Right lung (tissue), 5 donors: ENCODE data around the gene TGFB1I1. TPM values are rescaled to one million over a fixed set of nuclear protein-coding genes. Genes with fewer than 3 reads are reported as not detected.
"Not testable (repeated sequence)": the region's sequence is repeated elsewhere in the genome, so short reads cannot be mapped to it uniquely, and the experiment has no call there.

Experiments used
- DNase-seq, 2 donors: peaks; one replicate each; pipeline ENCODE4 v3.0.0-alpha.2; 2013
- polyA plus RNA-seq, 5 donors: library from polyadenylated mRNA; unstranded; fragments of 120-200 nt; gene quantifications; one replicate each; pipeline versions ENCODE4 v1.2.1 to v1.2.3, GENCODE V29; 2013; ENCODE audit warnings: inconsistent platforms in 1 of 5, low replicate concordance in 1 of 5; ENCODE audit not compliant: insufficient read length in 5 of 5, insufficient read depth in 1 of 5

Gene TGFB1I1
- polyA plus RNA-seq, 5 donors: 52.7 to 90.0 (median 64.1) TPM

DNA sequence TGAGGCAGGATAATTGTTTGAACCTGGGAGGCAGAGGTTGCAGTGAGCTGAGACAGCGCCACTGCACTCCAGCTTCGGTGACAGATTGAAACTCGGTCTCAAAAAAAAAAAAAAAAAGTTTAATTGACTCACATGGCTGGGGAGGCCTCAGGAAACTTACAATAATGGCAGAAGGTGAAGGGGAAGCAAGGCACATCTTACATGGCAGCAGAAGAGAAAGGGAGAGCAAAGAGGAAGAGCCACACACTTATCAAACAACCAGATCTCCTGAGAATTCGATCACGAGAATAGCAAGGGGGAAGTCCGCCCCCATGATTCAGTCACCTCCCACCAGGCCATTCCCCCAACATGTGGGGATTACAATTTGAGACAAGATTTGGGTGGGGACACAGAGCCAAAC is 26.0 kb upstream of the TGFB1I1 start:
- not testable (repeated sequence) for DNase-seq

DNA sequence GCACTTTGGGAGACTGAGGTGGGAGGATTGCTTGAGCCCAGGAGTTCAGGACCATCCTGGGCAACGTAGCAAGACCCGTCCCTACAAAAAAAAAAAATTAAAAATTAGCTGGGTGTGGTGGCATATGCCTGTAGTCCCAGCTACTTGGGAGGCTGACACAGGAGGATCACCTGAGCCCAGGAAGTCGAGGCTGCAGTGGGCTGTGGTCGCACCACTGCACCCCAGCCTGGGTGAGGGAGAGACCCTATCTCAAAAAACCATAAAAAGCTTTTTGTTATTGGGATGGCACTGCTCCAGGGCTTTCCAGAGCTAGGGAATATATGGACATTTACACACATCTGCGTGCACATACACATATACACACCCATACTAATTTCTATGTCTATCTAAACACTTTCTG is 20.8 kb upstream of the TGFB1I1 start:
- no peak for DNase-seq

DNA sequence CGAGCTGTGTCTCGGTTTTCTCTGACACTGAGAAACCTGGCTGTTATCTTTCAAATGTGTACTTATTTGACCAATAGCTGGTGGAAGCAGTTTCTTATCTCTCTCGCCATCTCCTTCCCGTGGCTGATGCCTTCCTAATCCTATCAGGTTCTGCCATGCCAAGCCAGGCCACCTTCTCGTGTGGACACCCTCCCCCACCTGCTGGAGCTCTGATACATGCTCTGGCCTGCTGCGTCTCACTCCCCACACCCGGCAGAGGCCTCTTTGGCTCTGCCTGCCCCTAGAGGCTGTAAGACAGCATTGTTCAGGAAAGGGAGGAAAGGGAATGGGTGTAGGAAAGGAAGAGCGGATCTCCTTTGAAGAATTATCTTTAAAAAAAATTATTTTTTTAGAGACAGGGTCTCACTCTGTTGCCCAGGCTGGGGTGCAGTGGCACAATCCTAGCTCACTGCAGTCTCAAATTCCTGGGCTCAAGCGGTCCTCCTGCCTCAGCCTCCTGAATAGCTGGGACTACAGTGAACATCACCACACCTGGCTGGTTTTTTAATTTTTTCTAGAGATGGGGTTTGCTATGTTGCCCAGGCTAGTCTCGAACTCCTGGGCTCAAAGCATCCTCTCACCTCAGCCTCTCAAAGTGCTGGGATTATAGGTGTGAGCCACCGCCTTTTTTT is 20.1 kb upstream of the TGFB1I1 start:
- DNase-seq: peak in 1 of 2 donors; percentile 26

DNA sequence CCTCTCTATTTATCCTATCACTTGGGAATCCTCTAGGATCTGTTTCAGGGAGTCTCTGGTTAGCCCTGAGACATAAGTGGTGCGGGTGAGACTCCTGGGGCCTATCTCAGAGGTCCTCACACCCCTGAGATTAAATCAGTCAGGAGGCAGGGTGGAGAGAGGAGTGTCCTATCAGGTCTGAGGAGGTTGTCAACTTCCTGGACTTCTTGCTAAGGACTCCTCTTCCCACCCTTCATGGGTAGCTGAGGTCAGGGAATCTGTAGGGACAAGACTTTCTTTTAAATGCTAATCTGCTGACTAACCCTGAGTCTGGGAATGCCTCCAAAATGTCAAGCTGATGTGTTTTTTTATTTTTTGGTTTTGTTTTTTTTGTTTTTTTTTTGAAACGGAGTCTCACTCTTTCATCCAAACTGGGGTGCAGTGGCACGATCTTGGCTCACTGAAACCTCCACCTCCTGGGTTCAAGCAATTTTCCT is 19.3 kb upstream of the TGFB1I1 start:
- no peak for DNase-seq

DNA sequence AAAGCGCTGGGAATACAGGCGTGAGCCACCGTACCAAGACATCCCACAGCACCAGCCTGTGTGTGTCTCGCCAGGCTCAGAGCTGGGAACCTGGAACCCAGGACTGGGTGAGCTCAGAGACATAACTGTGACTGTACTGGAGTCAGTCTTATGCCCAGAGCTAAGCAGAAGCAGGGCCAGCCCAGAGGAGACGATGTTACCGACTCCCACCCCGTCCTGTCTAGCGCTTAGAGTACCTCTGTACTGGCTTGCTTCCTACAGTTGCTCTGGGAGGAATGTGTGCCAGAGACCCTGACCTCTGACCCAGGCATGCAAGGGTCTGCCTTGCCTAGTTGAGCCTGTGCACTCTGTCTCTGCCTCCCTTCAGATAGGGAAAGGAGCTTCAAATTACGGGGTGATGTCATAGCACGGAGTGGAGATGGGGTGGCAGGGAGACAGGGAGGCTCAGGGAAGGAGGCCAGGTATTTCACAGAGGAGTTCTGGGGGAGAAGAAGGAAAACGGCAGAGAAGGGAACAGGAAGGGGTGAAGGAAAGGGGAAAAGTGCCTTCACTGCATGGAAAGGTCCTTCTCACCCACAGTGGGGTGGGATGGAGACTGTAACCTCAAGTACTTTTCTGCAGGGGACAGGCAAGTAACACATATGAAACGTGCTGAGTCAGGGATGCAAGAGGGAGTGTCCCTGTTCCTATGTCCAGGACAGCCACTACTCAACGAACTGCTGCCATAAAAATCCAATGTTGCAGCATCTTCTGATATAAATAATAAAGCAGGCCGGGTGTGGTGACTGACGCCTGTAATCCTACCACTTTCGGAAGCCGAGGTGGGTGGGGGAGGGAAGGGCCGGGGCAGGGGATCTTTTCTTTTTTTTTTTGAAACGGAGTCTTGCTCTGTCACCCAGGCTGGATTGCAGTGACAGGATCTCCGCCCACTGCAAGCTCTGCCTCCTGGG is 18.4 kb upstream of the TGFB1I1 start:
- DNase-seq: no peak

DNA sequence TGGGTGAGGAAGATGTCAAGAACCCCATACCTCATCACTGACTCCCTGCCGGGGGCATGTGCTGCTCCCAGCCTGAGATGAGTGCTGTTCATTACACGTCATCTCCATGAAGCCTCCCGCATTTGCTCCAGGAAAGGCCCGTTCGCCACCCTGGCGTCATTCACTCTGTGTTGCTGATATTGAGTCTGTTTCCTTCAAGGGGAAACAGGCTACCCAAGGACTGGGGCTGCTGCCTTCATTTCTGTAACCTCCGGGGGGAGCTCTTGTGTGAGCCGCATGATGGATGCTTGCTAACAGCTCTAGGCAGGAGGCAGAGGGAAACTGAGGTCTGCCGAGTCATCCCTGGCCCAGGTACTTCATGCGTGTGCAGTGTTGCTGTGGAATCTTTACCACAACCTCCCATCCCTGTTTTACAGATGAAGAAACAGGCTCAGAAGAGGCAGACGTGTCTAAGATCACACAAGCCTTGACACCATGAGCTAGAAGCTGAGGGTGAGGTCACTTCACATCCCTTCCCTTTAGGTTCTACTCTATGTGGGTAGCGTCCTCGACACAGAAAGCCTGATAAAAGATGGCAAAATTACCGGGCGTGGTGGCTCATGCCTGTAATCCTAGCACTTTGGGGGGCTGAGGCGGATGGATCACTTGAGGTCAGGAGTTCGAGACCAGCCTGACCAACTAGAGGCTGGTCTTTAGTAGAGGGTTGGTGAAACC is 16.2 kb upstream of the TGFB1I1 start:
- DNase-seq: no peak

DNA sequence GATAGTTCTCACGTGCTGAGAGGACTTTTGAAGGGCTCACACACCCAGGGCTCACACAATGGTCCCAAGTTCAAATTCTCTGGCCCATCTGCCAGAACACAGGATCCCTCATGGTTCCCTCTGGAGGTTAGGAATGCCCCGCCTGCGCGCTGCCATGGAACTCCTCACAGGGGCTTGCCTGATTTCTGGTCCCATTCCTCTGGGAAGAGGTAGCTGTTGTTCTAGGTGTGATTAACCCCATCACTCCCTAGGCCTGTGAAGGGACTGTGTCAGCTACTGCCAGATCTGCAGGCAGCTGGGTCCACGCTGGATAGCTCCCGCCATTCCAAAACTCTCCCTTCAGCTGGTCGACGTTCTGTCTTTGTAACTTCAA is 15.0 kb upstream of the TGFB1I1 start:
- no peak for DNase-seq

DNA sequence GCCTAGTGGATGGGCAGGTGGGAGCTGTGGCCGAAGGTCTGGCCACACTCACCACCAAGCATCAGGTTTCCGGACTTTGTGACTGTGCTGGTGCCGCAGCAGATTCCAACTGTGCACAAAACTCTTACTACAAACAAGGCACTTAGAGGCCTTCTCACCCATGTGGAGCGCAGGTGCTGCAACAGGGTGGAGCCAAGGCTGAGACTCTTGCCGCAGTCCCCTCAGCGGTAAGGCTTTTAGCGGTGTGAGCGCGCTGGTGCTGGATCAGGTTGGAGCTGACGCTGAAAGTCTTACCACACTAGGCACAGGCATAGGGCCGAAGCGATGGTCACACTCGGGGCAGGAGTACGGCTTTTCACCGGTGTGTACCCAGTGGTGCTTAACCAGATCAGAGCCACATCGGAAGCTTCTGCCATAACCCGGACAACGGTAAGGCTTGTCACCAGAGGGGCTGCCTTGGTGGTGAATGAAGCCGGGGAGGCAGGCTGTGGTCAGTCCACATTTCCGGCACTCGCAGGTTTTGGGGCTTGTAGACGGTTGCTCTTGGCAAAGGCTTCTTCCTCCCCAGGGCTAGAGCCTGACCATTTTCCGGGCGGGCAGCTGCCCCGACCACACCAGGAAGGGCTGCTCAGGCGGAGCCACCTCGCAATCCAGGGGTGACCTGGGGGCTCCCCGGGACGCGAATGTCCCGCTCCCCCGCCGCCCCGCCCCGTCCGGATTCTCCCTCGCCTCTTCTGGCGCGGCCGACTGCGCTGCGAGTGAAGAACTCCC is 13.7 kb upstream of the TGFB1I1 start:
- peak in 1 of 2 donors; percentile 33 for DNase-seq

DNA sequence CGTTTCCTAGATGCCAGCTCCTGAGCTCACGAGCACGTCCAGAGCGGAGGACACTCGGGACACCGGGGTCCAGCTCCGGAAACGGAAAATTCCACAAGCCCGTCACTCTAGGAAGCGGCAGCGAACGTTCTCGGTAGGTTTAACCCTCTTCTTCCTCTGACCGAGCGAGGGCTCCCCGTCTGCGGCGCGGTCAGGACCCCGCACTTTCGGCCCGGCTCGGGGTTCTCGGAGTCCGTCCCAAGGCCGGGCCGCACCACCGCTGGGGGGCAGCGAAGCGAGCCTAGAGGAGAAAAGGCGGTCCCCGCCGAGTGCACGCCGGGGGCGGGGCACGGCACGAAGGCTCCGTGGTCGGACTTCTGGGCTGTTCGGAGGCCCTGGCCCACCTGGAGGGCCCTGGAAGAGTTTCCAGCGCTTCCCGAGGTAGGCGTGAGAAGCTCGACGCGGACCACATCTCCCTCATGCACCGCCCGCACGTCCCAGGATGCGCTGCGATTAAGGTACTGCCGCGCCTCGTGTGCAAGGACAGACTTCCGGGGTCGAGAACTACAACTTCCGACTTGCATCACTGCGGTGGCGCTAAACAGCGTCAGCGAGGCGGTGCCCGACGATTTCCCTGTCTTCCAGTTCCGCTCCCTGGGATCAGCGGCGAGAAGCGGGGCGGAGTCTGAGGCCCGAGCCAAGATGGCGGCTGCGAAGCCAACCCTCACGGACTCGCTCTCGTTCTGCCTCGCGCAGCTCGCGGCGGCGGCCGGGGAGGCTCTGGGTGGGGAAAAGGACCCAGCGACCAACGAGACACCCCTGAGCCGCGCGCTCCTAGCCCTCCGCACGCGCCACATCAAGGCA is 12.9 kb upstream of the TGFB1I1 start, which contains the start of gene ARMC5:
Gene ARMC5 (plus strand): TSS at position 658 of the 843 bp plus-strand sequence. CDS start 24 bp downstream, at position 682.
- peak; percentile 97 to 98 for DNase-seq

DNA sequence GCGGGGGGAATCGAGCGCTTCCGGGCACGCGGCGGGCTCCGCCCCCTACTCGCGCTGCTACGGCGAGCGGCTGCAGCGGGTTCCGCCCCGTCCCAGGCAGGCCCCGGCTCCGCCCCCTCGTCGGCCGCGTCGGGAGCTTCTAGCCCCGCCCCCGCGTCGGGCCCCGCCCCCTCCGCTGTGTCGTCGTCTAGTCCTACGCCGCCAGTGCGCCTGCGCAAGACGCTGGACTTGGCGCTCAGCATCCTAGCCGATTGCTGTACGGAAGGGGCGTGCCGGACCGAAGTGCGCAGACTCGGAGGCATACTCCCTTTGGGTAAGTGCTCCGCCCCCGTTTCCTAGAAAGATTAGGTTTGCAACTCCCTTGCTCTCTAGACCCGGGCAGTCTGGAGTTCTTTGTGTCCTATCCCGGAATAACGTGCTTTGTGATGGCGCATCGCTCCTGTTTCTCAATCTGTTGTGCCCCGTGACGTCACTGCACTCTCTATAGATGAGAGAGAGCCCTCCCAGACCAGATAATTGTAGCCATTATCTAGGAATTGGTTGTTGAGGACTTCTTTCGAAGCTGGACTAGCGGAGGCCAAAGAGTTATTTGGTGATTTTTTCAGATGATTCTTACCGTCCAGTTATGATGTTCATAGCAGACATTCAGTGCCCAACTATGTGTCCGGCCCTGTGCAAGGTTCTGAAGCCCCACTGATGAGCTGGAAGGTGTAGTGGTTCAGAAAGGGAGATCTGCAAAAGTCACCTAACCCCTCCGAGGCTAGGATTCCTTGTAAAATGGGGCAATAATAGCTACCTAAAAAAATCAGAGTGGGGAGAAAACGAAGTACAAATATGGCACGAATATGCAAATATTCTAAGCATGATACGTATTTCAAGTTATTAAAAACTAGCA is 12.0 kb upstream of the TGFB1I1 start:
- peak; percentile 99 to 100 for DNase-seq

DNA sequence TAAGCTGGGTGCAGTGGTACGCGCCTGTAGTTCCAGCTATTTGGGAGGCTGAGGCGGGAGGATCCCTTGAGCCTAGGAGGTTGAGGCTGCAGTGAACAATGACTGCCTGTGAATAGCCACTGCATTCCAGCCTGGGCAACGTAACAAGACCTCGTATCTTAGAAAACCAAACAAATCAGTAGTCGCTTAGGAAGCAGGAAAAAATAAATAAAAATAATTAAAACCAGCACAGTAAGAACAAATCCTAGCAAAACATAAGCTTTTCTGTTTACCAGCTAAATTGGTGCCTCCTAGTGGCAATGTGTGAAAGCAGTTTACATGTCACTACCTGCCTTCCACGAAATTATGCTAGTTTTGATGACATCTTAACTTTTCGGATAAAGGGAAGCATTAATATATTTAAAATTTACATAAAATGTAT is 11.4 kb upstream of the TGFB1I1 start:
- no peak for DNase-seq

DNA sequence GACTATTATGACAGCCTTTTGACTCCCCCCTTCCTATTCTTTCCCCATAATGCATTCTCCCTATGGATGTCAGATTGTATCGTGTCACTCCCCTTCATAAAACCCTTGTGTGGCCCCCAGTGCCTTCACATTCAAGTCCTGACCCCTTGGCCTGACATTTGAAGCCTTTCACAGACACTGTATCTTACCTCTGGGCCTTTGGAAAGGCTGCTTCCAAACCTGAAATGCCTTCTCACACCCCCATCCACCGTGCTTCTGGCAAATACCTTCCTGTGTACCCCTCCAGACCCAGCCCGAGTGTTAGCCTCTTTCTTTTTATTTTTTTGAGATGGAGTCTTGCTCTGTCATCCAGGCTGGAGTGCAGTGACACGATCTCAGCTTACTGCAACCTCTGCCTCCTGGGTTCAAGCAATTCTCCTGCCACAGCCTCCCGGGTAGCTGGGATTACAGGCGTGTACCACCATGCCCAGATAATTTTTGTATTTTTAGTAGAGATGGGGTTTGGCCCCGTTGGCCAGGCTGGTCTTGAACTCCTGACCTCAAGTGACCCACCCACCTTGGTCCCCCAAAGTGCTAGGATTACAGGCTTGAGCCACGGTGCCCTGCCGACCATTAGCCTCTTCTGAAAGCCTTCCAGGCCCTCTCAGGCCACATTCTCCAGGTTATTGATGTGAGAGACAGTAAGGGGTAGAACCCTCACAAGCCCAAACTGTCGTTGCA is 10.6 kb upstream of the TGFB1I1 start:
- DNase-seq: no peak

DNA sequence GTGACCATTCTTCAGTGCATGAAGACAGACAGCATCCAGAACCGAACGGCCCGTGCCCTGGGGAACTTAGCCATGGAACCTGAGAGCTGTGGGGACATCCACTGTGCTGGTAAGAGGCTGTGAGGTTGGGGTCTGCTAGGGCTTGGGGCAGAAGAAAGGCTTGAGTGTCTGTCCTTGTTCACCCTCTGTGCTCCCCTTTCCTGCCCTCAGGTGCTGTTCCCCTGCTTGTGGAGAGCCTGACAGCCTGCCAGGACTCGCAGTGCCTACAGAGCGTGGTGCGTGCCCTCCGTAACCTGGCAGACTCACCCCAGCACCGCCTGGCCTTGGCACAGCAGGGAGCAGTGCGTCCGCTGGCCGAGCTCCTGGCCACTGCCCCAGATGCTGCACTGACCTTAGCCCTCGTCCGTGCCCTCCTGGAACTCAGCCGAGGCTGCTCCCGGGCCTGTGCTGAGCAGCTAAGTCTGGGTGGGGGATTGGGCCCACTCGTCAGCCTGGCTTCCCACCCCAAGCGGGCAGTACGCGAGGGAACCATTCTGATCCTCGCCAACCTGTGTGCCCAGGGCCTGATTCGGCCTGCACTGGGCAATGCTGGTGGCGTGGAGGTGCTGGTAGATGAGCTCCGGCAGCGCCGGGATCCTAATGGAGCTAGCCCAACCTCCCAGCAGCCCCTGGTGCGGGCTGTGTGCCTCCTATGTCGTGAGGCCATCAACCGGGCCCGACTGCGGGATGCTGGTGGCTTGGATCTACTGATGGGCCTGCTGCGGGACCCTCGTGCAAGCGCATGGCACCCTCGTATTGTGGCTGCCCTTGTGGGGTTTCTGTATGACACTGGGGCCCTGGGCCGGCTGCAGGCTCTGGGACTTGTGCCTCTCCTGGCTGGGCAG is 9.8 kb upstream of the TGFB1I1 start:
- no peak for DNase-seq

DNA sequence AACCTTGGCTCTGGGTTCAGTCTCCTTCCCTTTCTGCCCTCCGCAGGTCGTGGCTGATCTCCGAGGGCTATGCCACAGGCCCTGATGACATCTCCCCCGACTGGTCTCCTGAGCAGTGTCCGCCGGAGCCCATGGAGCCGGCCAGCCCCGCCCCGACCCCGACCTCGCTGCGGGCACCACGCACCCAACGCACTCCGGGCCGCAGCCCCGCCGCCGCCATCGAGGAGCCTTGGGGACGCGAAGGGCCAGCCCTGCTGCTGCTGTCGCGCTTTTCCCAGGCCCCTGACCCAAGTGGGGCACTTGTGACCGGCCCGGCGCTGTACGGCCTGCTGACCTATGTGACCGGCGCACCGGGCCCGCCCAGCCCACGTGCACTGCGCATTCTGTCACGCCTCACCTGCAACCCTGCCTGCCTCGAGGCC is 7.6 kb upstream of the TGFB1I1 start:
- no peak for DNase-seq

DNA sequence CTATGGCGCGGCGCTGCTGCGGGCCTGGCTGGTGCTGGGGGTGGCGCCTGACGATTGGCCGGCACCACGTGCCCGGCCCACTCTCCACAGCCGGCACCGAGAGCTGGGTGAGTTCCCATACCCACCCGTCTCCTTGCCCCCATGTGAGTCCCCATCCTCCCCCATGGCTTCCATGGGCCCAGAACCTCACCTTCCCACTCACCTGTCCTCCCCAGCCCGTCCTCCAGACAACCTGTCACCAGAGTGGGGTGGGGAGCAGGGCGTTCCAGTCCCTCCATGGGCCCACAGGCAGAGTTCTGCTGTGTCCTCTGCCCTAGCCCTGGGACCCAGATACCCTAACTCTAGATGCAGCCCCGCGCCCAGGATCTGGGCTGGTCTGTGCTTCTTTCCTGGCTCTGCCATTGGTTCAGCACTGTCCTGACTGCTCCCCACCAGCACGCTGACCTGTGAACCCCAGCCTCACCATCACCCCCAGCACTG is 7.1 kb upstream of the TGFB1I1 start:
- no peak for DNase-seq

DNA sequence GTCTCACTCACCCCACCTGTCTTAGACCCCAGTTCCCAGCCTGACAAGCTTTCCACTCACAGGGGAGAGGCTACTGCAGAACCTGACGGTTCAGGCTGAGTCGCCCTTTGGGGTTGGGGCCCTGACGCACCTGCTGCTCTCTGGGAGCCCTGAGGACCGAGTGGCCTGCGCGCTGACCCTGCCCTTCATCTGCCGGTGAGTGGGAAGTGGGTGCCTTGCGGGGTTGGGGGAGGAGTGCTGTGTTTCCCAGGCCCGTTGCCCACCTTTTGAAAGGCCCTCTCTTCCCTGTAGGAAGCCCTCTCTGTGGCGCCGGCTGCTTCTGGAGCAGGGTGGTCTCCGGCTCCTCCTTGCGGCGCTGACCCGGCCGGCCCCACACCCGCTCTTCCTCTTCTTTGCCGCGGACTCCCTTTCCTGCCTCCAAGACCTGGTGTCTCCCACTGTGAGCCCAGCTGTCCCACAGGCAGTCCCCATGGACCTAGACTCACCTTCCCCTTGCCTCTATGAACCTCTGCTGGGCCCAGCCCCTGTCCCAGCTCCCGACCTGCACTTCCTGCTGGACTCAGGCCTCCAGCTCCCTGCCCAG is 6.1 kb upstream of the TGFB1I1 start:
- DNase-seq: no peak

DNA sequence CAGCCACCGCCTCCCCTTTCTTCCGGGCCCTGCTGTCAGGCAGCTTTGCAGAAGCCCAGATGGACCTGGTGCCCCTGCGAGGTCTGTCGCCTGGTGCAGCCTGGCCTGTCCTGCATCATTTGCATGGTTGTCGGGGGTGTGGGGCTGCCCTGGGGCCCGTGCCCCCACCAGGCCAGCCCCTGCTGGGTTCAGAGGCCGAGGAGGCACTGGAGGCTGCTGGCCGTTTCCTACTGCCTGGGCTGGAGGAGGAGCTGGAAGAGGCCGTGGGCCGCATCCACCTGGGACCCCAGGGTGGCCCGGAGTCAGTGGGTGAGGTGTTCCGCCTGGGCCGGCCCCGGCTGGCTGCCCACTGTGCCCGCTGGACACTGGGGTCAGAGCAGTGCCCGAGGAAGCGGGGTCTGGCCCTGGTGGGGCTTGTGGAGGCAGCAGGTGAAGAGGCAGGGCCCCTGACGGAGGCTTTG is 5.5 kb upstream of the TGFB1I1 start:
- no peak for DNase-seq
